GM10266 (cell line): ENCODE results near the gene SVIL.
"Not testable (repeated sequence)": the region's sequence is repeated elsewhere in the genome, so short reads cannot be mapped to it uniquely, and the experiment has no call there.

Source experiments
- DNase-seq: peaks from one replicate; pipeline ENCODE4 v3.0.0; 2012; ENCODE audit errors: extremely low spot score
- CTCF ChIP-seq: IDR thresholded peaks from 2 replicates; pipeline ENCODE4 v1.5.1; 2012; ENCODE audit warnings: mild to moderate bottlenecking, low read depth; ENCODE audit not compliant: control insufficient read depth, insufficient read depth; ENCODE audit errors: missing control alignments

Gene SVIL

GRCh38 chr10:29621161-29621560, 13.6 kb downstream of the SVIL start:
- no peak for TF ChIP-seq CTCF
- no peak for DNase-seq

- DNase-seq: no peak
Measured at GRCh38 chr10:29620112-29620690, 14.6 kb downstream of the SVIL start.

GRCh38 chr10:29619241-29619669, 15.5 kb downstream of the SVIL start:
- no peak for DNase-seq
- no peak for TF ChIP-seq CTCF

More at GRCh38 chr10:29620112-29620690, 14.6 kb downstream of the SVIL start:
- TF ChIP-seq CTCF: no peak

GRCh38 chr10:29618341-29619171, 16.2 kb downstream of the SVIL start:
- no peak for TF ChIP-seq CTCF
- DNase-seq: no peak

- no peak for TF ChIP-seq CTCF
- DNase-seq: no peak
Measured at GRCh38 chr10:29617880-29618340, 16.9 kb downstream of the SVIL start.

- TF ChIP-seq CTCF: no peak
- no peak for DNase-seq
Measured at GRCh38 chr10:29616542-29616941, 18.2 kb downstream of the SVIL start.

- no peak for DNase-seq
- TF ChIP-seq CTCF: no peak
Measured at GRCh38 chr10:29615195-29615594, 19.6 kb downstream of the SVIL start.

- DNase-seq: not testable (repeated sequence)
Measured at GRCh38 chr10:29614289-29614688, 20.5 kb downstream of the SVIL start.
